Sigmoid colon (tissue), 7 donors: ENCODE measurements around the gene LRCH4. TPM values are rescaled to one million over a fixed set of nuclear protein-coding genes. Genes with fewer than 3 reads are reported as not detected.

Experiments used
- DNase-seq: peaks from one replicate; pipeline ENCODE4 v3.0.0-alpha.2; 2019
- H3K27ac ChIP-seq, 4 donors: fragments of 200-600 bp; sonication (generic); one replicate each; pipeline ENCODE4 v1.5.1; 2016 to 2019; ENCODE audit warnings: mild to moderate bottlenecking in 1 of 4
- H3K27me3 ChIP-seq, 3 donors: fragments of 200-600 bp; sonication (generic); one replicate each; pipeline ENCODE4 v1.5.1; 2019; ENCODE audit warnings: mild to moderate bottlenecking in 1 of 3
- H3K36me3 ChIP-seq, 4 donors: fragments of 200-600 bp; sonication (generic); one replicate each; pipeline ENCODE4 v1.5.1; 2016 to 2019
- H3K4me1 ChIP-seq, 4 donors: fragments of 200-600 bp; sonication (generic); one replicate each; pipeline ENCODE4 v1.5.1; 2017 to 2019
- H3K4me3 ChIP-seq, 4 donors: fragments of 200-600 bp; sonication (generic); one replicate each; pipeline ENCODE4 v1.5.1; 2017 to 2019; ENCODE audit warnings: mild to moderate bottlenecking in 2 of 4, moderate library complexity in 1 of 4
- H3K9me3 ChIP-seq, 4 donors: fragments of 200-600 bp in 3 of 4; sonication (generic) in 3 of 4; one replicate each; pipeline versions ENCODE4 v1.5.1 to v1.6.1; 2013 to 2019
- CTCF ChIP-seq, 4 experiments: fragments of 450-650 bp in 3 of 4; fragments of 200-600 bp in 1 of 4; IDR thresholded peaks; one replicate each; pipeline ENCODE4 v1.5.1; 2016 to 2019; ENCODE audit warnings: antibody characterized with exemption in 4 of 4, mild to moderate bottlenecking in 3 of 4, moderate library complexity in 2 of 4
- EP300 ChIP-seq, 4 donors: sonication (generic); formaldehyde crosslinking; IDR thresholded peaks; one replicate each; pipeline ENCODE4 v1.6.1; 2017; ENCODE audit warnings: antibody characterized with exemption in 4 of 4
- POLR2A ChIP-seq, 2 donors: fragments of 450-650 bp; IDR thresholded peaks; one replicate each; pipeline ENCODE4 v1.6.1; 2016; ENCODE audit warnings: antibody characterized with exemption in 2 of 2, mild to moderate bottlenecking in 2 of 2, moderate library complexity in 2 of 2
- POLR2AphosphoS5 ChIP-seq, 4 donors: sonication (generic); formaldehyde crosslinking; IDR thresholded peaks; one replicate each; pipeline ENCODE4 v1.6.1; 2017; ENCODE audit warnings: antibody characterized with exemption in 4 of 4
- WGBS, 2 donors: extraction: QIAGEN DNeasy Blood & Tissue Kit; methylation state at CpG; one replicate each; pipeline ENCODE4 v1.1.7; 2013; 5-methylcytosine and 5-hydroxymethylcytosine counted together
- intact Hi-C: fragments of 100-400 bp; cut with DNase I; formaldehyde crosslinking; loops from one replicate; pipeline ENCODE4 v1.15.1; 2023
- polyA plus RNA-seq, 3 donors: library from polyadenylated mRNA; stranded (reverse); fragments of 200-250 nt; gene quantifications; one replicate each; pipeline ENCODE4 v1.2.3, GENCODE V29; 2013
- total RNA-seq, 4 donors: library from RNA; depleted of rRNA; stranded (reverse); fragments of >200 nt; gene quantifications; one replicate each; pipeline ENCODE4 v1.1.0, GENCODE V29; 2016
- donor health status: healthy with polysubstance abuse.
- donor health status: Bipolar disorder and iron deficiency.
- donor health status: healthy.

LRCH4 gene
- total and polyA plus RNA-seq, 7 donors = 28.2 to 92.3 (median 40.7) TPM

GRCh38 chr7:100629117-100629716 is 43.3 kb upstream of the LRCH4 start:
- no peak for TF ChIP-seq POLR2AphosphoS5 (IDR thresholded peaks at IDR 0.05)
- TF ChIP-seq POLR2A (IDR thresholded peaks at IDR 0.05) = no peak
- TF ChIP-seq CTCF (IDR thresholded peaks at IDR 0.05) = no peak
- TF ChIP-seq EP300 (IDR thresholded peaks at IDR 0.05) = no peak
- peaks cover 0 to 25% (median 21%) of the 10 kb centered on the region in 4 donors for H3K4me1 ChIP-seq
- 77 to 84% methylated on average over 11 of the region's 11 CpGs for WGBS, 2 donors
- DNase-seq = no peak
- H3K4me3 ChIP-seq = no peak overlapping the region
- H3K9me3 ChIP-seq = no peaks in the 10 kb centered on the region
- no peak overlapping the region for H3K27ac ChIP-seq
- intact Hi-C loops = loop anchor here (5.0 kb wide), 1 partner anchor 43 kb away; the partner anchor contains the start of gene GNB2
- peaks cover 8 to 40% (median 30%) of the 10 kb centered on the region in 3 donors for H3K27me3 ChIP-seq
- H3K36me3 ChIP-seq = no peaks in the 10 kb centered on the region

GRCh38 chr7:100627238-100627549 is 41.3 kb upstream of the LRCH4 start:
- Histone ChIP-seq H3K27ac (no peak overlapping the region), H3K9me3 (no peaks in the 10 kb centered on the region), H3K4me1 (peaks cover 0 to 13% (median 11%) of the 10 kb centered on the region in 4 donors), H3K27me3 (peaks cover 0 to 20% (median 15%) of the 10 kb centered on the region in 3 donors), H3K36me3 (no peaks in the 10 kb centered on the region), H3K4me3 (no peak overlapping the region)
- TF ChIP-seq EP300 (IDR thresholded peaks at IDR 0.05) (no peak), POLR2A (IDR thresholded peaks at IDR 0.05) (no peak)
- intact Hi-C loops = loop anchor here (5.0 kb wide), 1 partner anchor 45 kb away; the partner anchor contains the start of gene GNB2
- 88 to 94% methylated on average over 21 of the region's 21 CpGs for WGBS, 2 donors
- DNase-seq = no peak

- Histone ChIP-seq H3K27me3 (peaks cover 0 to 15% (median 10%) of the 10 kb centered on the region in 3 donors), H3K4me1 (peaks cover 0 to 13% (median 11%) of the 10 kb centered on the region in 4 donors), H3K4me3 (peak overlapping the region; percentile 5 to 41 (median 26)), H3K36me3 (no peaks in the 10 kb centered on the region), H3K27ac (peak overlapping the region in 1 of 4 donors; percentile 19), H3K9me3 (no peaks in the 10 kb centered on the region)
- intact Hi-C loops = loop anchor here (5.0 kb wide), 1 partner anchor 46 kb away; the partner anchor contains the start of gene GNB2
- 4 to 5% methylated on average over 37 of the region's 37 CpGs for WGBS, 2 donors
- TF ChIP-seq POLR2A (IDR thresholded peaks at IDR 0.05) (no peak), EP300 (IDR thresholded peaks at IDR 0.05) (no peak), POLR2AphosphoS5 (IDR thresholded peaks at IDR 0.05) (no peak), CTCF (IDR thresholded peaks at IDR 0.05) (no peak)
- DNase-seq = peak; percentile 93
Measured at GRCh38 chr7:100626530-100627237, 40.8 kb upstream of the LRCH4 start.

GRCh38 chr7:100626055-100626454 is 40.1 kb upstream of the LRCH4 start:
- Histone ChIP-seq H3K9me3 (no peaks in the 10 kb centered on the region), H3K4me3 (peak overlapping the region in 3 of 4 donors; percentile 23 to 41 (median 30)), H3K27me3 (peaks cover 0 to 11% (median 8%) of the 10 kb centered on the region in 3 donors), H3K27ac (no peak overlapping the region), H3K4me1 (peaks cover 0 to 13% (median 11%) of the 10 kb centered on the region in 4 donors), H3K36me3 (no peaks in the 10 kb centered on the region)
- intact Hi-C loops = loop anchor here (5.0 kb wide), 1 partner anchor 46 kb away; the partner anchor contains the start of gene GNB2
- DNase-seq = no peak
- WGBS, 2 donors = 13 to 20% methylated on average over 3 of the region's 3 CpGs
- TF ChIP-seq POLR2A (IDR thresholded peaks at IDR 0.05) (no peak), POLR2AphosphoS5 (IDR thresholded peaks at IDR 0.05) (no peak), EP300 (IDR thresholded peaks at IDR 0.05) (no peak), CTCF (IDR thresholded peaks at IDR 0.05) (no peak)
